ENCODE results near the gene MT1M. TPM values are rescaled to one million over a fixed set of nuclear protein-coding genes. Genes with fewer than 3 reads are reported as not detected.

Gene MT1M
- total RNA-seq, 2 donors from 2014 or later, result 5.2 to 9.9 TPM

- DNase-seq (ENCODE audit: low spot score), result no peak
- Histone ChIP-seq H3K9me3 (no peaks in the 10 kb centered on the region), H3K4me1 (peaks cover 0 to 21% of the 10 kb centered on the region in 2 donors), H3K27me3 (no peaks in the 10 kb centered on the region), H3K27ac (no peak within 1 kb of the TSS), H3K4me3 (peak within 1 kb of the TSS; percentile 42 to 52), H3K36me3 (no peaks in the 10 kb centered on the region)
- TF ChIP-seq CTCF (IDR thresholded peaks at IDR 0.05), result no peak
These were observed 43.1 kb upstream of the MT1M start, which contains the start of gene MT3 for GRCh38 chr16:56589141-56590039. TSS of gene MT3 (plus strand) at chr16:56589528. CDS start at chr16:56589591, 63 bp downstream.

GRCh38 chr16:56591377-56592060 is 40.9 kb upstream of the MT1M start:
- no peaks in the 10 kb centered on the region for H3K36me3 ChIP-seq
- H3K27ac ChIP-seq, result no peak overlapping the region
- H3K27me3 ChIP-seq, result no peaks in the 10 kb centered on the region
- no peak for DNase-seq (ENCODE audit: low spot score)
- no peak for TF ChIP-seq CTCF (IDR thresholded peaks at IDR 0.05)
- peaks cover 0 to 21% of the 10 kb centered on the region in 2 donors for H3K4me1 ChIP-seq
- H3K9me3 ChIP-seq, result no peaks in the 10 kb centered on the region
- no peak overlapping the region for H3K4me3 ChIP-seq

- no peaks in the 10 kb centered on the region for H3K36me3 ChIP-seq
- H3K27ac ChIP-seq, result no peak overlapping the region
- no peak for DNase-seq (ENCODE audit: low spot score)
These were observed 38.7 kb upstream of the MT1M start for GRCh38 chr16:56593573-56594291.

GRCh38 chr16:56594292-56594619 is 38.2 kb upstream of the MT1M start:
- Histone ChIP-seq H3K4me3 (no peak overlapping the region), H3K27me3 (no peaks in the 10 kb centered on the region), H3K27ac (no peak overlapping the region), H3K36me3 (no peaks in the 10 kb centered on the region), H3K4me1 (peaks cover 0 to 16% of the 10 kb centered on the region in 2 donors), H3K9me3 (no peaks in the 10 kb centered on the region)
- DNase-seq (ENCODE audit: low spot score), result no peak
- no peak for TF ChIP-seq CTCF (IDR thresholded peaks at IDR 0.05)

More at GRCh38 chr16:56593573-56594291, 38.7 kb upstream of the MT1M start:
- Histone ChIP-seq H3K4me3 (no peak overlapping the region), H3K9me3 (no peaks in the 10 kb centered on the region), H3K4me1 (peaks cover 0 to 21% of the 10 kb centered on the region in 2 donors), H3K27me3 (no peaks in the 10 kb centered on the region)
- TF ChIP-seq CTCF (IDR thresholded peaks at IDR 0.05), result no peak

GRCh38 chr16:56600398-56600999 is 32.0 kb upstream of the MT1M start:
- Histone ChIP-seq H3K27me3 (no peaks in the 10 kb centered on the region), H3K4me3 (no peak overlapping the region), H3K36me3 (no peaks in the 10 kb centered on the region), H3K9me3 (no peaks in the 10 kb centered on the region), H3K27ac (no peak overlapping the region), H3K4me1 (peaks cover 0 to under 1% of the 10 kb centered on the region in 2 donors)
- DNase-seq (ENCODE audit: low spot score), result no peak
- TF ChIP-seq CTCF (IDR thresholded peaks at IDR 0.05), result peak; percentile 27 to 69
